HG03442 (cell line): ENCODE data around the gene ZNF48.

ENCODE experiments used
- ATAC-seq: cut with Tn5 transposase; IDR thresholded peaks from one replicate; pipeline ENCODE4 v1.9.1; 2021; ENCODE audit warnings: mild to moderate bottlenecking, moderate library complexity; ENCODE audit not compliant: unreplicated experiment

The ZNF48 gene

GRCh38 chr16:30434852-30435251 is 39.6 kb downstream of the ZNF48 start:
- no peak for ATAC-seq

GRCh38 chr16:30437511-30438046 is 42.4 kb downstream of the ZNF48 start:
- ATAC-seq: no peak

GRCh38 chr16:30438835-30439234 is 43.6 kb downstream of the ZNF48 start:
- no peak for ATAC-seq

GRCh38 chr16:30439720-30440348 is 44.6 kb downstream of the ZNF48 start:
- no peak for ATAC-seq

GRCh38 chr16:30443631-30444030 is 48.4 kb downstream of the ZNF48 start:
- ATAC-seq: no peak

GRCh38 chr16:30444231-30445148 is 49.3 kb downstream of the ZNF48 start:
- ATAC-seq: no peak

- ATAC-seq: peak; percentile 15
These were observed 49.9 kb downstream of the ZNF48 start for GRCh38 chr16:30445149-30445407.

- peak; percentile 85 for ATAC-seq
These were observed 50.4 kb downstream of the ZNF48 start, which contains the start of gene SEPHS2 for GRCh38 chr16:30445408-30446202. Gene SEPHS2 (minus strand): TSS chr16:30445874. CDS start chr16:30445727, 147 bp downstream.

GRCh38 chr16:30446203-30446595 is 51.0 kb downstream of the ZNF48 start:
- ATAC-seq: no peak

- ATAC-seq: no peak
These were observed 52.4 kb downstream of the ZNF48 start for GRCh38 chr16:30447512-30448226.

GRCh38 chr16:30449116-30449435 is 53.9 kb downstream of the ZNF48 start:
- ATAC-seq: no peak
